Natural killer cell treated with Interleukin-12 subunit alpha and Interleukin-12 subunit beta and Interleukin-15 and Interleukin-18, amount 100 ng/mL, for 72 hours (primary cell): ENCODE data around the gene DVL1. TPM values are rescaled to one million over a fixed set of nuclear protein-coding genes. Genes with fewer than 3 reads are reported as not detected.
"Not testable (repeated sequence)": the region's sequence is repeated elsewhere in the genome, so short reads cannot be mapped to it uniquely, and the experiment has no call there.

Experiments used
- ATAC-seq, 2 donors: fragments of 150-1000 bp; cut with Tn5 transposase in 1 of 2; sonication (Bioruptor Pico), chemical (Tn5 transposase) in 1 of 2; 2 replicates each; pipeline ENCODE4 v1.10.0; 2021
- DNase-seq: peaks from one replicate; pipeline ENCODE4 v3.0.0; 2022; ENCODE audit warnings: low spot score
- H3K27ac Mint-ChIP-seq, 2 donors: 1 replicate in 1 of 2; 2 replicates in 1 of 2; pipeline ENCODE4 v1.8.0; 2022; ENCODE audit warnings: mixed read lengths in 2 of 2, mild to moderate bottlenecking in 1 of 2, moderate library complexity in 1 of 2
- H3K27me3 Mint-ChIP-seq, 2 donors: 1 replicate in 1 of 2; 2 replicates in 1 of 2; pipeline ENCODE4 v1.8.0; 2022; ENCODE audit warnings: mixed read lengths in 2 of 2
- H3K36me3 Mint-ChIP-seq: one replicate; pipeline ENCODE4 v1.8.0; 2022; ENCODE audit warnings: mixed read lengths
- H3K4me1 Mint-ChIP-seq, 2 donors: 1 replicate in 1 of 2; 2 replicates in 1 of 2; pipeline ENCODE4 v1.8.0; 2022; ENCODE audit warnings: low read depth in 2 of 2, mixed read lengths in 2 of 2, mild to moderate bottlenecking in 1 of 2
- H3K4me3 Mint-ChIP-seq: one replicate; pipeline ENCODE4 v1.8.0; 2022; ENCODE audit warnings: mixed read lengths
- H3K9me3 Mint-ChIP-seq: 2 replicates; pipeline ENCODE4 v1.8.0; 2022; ENCODE audit warnings: mixed read lengths
- total RNA-seq, 2 donors: library from RNA; stranded (reverse); gene quantifications; one replicate each; pipeline ENCODE4 v1.2.3, GENCODE V29; 2022

DVL1 gene
- total RNA-seq, 2 donors from 2014 or later = 29.4 to 66.5 TPM

DNA sequence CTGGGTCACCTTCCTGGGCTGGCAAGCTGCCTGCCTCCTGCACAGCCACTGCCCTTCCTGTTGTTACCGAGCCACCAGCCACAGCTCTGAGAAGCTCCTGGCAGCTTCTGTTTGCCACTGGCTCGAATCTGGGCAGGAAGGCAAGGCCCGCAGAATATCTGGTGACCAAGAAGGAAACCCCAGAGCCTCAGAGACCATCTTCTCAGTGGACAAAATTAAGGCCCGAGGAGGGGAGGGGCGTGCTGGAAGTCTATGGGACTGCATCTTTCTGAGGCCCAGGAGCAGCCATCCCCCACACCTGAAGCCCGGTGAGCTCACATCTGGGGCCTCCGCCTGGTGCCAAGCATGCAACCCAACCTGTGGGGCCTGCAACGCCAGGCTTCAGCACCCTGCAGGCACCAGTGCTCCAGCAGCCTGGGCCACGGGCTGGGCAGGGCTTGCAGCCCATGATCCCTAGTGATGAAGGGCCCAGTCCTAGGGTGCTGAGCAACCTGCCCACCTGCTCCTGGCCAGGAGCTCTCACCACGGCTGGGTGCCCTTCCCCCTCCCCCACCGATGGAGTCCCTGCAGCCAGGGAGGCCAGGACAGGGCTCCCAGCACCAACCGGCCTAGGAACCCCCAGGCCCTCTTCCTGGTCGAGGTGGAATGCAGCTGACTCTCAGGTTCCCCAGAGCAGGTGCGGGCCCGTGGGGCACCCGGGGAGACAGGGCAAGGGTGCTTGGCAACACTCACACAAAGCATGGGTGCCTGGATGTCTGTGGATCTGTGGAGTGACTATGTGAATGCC lies 23.7 kb downstream of the DVL1 start:
- Mint-ChIP-seq H3K36me3 (peaks cover 6% of the 10 kb centered on the region), H3K27ac (peak overlapping the region in 1 of 2 donors; percentile 31), H3K9me3 (no peaks in the 10 kb centered on the region), H3K4me1 (peaks cover 23 to 24% of the 10 kb centered on the region in 2 donors), H3K4me3 (peak overlapping the region; percentile 85), H3K27me3 (no peaks in the 10 kb centered on the region)
- ATAC-seq (no peak), DNase-seq (no peak)

- DNase-seq (peak; percentile 96), ATAC-seq (peak; percentile 90 to 94)
- no peaks in the 10 kb centered on the region for H3K9me3 Mint-ChIP-seq
- peak within 1 kb of the TSS; percentile 80 to 94 for H3K27ac Mint-ChIP-seq
- peaks cover 6% of the 10 kb centered on the region for H3K36me3 Mint-ChIP-seq
- peak within 1 kb of the TSS; percentile 99 for H3K4me3 Mint-ChIP-seq
- H3K27me3 Mint-ChIP-seq = no peaks in the 10 kb centered on the region
- peaks cover 20 to 26% of the 10 kb centered on the region in 2 donors for H3K4me1 Mint-ChIP-seq
Measured at GRCh38 chr1:1324524-1325287, 24.5 kb downstream of the DVL1 start, which contains the start of the genes CPTP and INTS11. TSS of gene CPTP (plus strand) at chr1:1324802. CDS start at chr1:1326911, 2,109 bp downstream. TSS of gene INTS11 (minus strand) at chr1:1324660. CDS start at chr1:1324608, 52 bp downstream.

DNA sequence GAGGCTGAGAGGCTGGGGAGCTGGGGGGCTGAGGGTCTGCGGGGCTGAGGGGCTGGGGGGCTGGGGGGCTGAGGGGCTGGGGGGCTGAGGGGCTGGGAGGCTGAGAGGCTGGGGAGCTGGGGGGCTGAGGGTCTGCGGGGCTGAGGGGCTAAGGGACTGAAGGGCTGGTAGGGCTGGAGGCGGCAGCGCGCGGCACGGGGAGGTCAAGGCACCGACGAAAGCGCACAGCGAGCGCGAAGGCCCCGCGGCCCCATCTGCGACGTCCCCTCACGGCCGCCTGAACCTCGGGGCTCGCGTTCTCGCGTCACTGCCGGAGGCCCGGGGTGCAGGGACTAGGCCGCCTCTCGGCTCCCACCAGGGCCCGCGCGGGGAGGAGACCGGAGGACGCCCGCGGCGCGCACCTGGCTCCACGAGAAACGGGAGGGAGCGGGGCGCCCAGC lies 25.1 kb downstream of the DVL1 start:
- H3K27ac Mint-ChIP-seq = peak overlapping the region; percentile 51 to 80
- DNase-seq (no peak), ATAC-seq (peak; percentile 55 to 58)
- peak overlapping the region; percentile 85 for H3K4me3 Mint-ChIP-seq
- no peaks in the 10 kb centered on the region for H3K27me3 Mint-ChIP-seq
- peaks cover 20 to 28% of the 10 kb centered on the region in 2 donors for H3K4me1 Mint-ChIP-seq
- no peaks in the 10 kb centered on the region for H3K9me3 Mint-ChIP-seq
- H3K36me3 Mint-ChIP-seq = peaks cover 6% of the 10 kb centered on the region

DNA sequence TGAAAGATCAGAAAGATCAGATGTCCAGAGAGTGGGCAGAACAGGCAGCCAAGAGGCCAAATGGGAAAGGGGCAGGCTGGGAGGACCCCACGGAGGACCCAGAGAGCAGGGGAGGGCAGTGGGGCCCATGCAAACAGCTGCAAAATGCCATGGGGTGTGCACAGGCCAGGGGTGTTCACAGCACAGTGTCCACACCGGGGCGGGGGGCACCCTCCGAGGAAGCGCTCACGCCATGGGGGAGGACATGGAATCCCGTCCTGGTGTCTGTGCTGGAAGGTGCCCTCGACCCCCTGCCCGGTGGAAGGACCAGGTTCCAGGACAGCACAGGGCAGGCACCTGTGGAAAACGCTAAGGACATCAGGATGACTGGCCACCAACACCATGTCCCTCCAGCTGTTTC lies 26.3 kb downstream of the DVL1 start:
- H3K4me1 Mint-ChIP-seq = peaks cover 20 to 28% of the 10 kb centered on the region in 2 donors
- peak overlapping the region in 1 of 2 donors; percentile 94 for H3K27ac Mint-ChIP-seq
- H3K9me3 Mint-ChIP-seq = no peaks in the 10 kb centered on the region
- ATAC-seq = no peak
- peaks cover 6% of the 10 kb centered on the region for H3K36me3 Mint-ChIP-seq
- no peaks in the 10 kb centered on the region for H3K27me3 Mint-ChIP-seq
- DNase-seq = no peak
- H3K4me3 Mint-ChIP-seq = peak overlapping the region; percentile 99

GRCh38 chr1:1322418-1322817 lies 26.8 kb downstream of the DVL1 start:
- Mint-ChIP-seq H3K27ac (peak overlapping the region in 1 of 2 donors; percentile 94), H3K4me3 (peak overlapping the region; percentile 84), H3K9me3 (no peaks in the 10 kb centered on the region), H3K36me3 (peaks cover 6% of the 10 kb centered on the region), H3K27me3 (no peaks in the 10 kb centered on the region), H3K4me1 (peaks cover 20 to 28% of the 10 kb centered on the region in 2 donors)
- no peak for DNase-seq
- ATAC-seq = no peak

DNA sequence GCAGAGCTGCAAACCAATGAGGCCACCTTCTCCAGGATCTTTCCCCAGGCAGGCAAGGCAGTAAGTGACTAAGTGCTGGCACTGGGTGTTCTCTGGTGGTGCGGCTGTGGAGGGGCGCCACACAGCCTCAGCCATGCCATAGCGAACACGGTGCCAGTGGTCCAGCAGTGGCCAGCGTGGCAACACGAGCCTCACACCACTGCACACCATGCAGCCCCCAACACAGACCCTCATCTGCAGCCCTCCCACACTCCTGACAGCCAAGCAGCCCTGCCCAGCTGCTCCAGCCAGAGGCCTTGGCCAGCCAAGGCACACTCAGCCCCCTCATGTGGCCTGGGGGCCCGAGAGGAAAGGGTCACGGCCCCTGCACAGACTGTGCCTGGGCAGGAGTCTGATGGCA lies 27.7 kb downstream of the DVL1 start:
- no peak overlapping the region for H3K27ac Mint-ChIP-seq

DNA sequence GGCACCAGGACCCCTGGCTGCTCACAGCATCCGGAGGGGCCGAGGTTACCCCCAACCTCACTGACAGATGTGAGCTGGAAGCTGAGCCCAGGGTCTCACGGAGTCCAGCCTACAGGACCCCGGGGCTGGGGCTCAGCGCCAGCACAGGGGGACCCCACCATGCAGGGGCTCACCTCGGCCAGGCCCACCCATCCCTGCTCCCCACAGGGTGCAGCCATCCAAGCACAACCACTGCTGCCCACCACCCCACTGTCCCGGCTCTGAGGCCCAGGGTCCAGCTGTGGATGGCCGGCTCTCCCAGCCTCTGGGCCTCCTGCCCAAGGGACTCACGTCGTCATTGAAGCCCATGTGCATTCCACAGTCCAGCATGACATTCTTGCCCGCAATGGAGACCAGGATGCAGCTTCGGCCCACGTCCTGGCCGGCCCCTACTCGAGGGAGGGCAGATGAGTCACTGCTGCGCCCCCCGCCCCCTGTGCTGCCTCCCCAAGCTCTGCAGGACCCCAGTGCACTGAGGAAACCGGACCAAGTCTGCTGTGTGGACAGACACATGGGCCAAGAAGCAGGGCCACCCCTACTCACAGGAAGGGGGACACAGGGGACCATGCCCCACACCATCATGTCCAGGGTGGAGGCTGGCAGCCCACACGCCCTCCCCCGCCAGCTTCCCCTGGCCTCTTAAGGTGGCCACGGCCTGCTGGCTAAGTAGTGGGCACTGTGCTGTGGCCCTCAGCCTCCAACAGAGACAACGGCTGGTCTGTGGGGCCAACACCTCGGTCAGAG lies 28.4 kb downstream of the DVL1 start:
- Mint-ChIP-seq H3K27me3 (no peaks in the 10 kb centered on the region), H3K36me3 (peaks cover 6% of the 10 kb centered on the region), H3K27ac (no peak overlapping the region), H3K9me3 (no peaks in the 10 kb centered on the region), H3K4me3 (no peak overlapping the region), H3K4me1 (peaks cover 20 to 25% of the 10 kb centered on the region in 2 donors)
- ATAC-seq (no peak), DNase-seq (no peak)

More for the DNA sequence above, 27.7 kb downstream of the DVL1 start:
- H3K4me3 Mint-ChIP-seq = no peak overlapping the region
- no peaks in the 10 kb centered on the region for H3K9me3 Mint-ChIP-seq
- ATAC-seq (no peak), DNase-seq (no peak)
- H3K36me3 Mint-ChIP-seq = peaks cover 6% of the 10 kb centered on the region
- H3K4me1 Mint-ChIP-seq = peaks cover 20 to 28% of the 10 kb centered on the region in 2 donors
- H3K27me3 Mint-ChIP-seq = no peaks in the 10 kb centered on the region

GRCh38 chr1:1319646-1319941 lies 29.6 kb downstream of the DVL1 start:
- DNase-seq (no peak), ATAC-seq (no peak)
- Mint-ChIP-seq H3K4me3 (no peak overlapping the region), H3K27ac (peak overlapping the region in 1 of 2 donors; percentile 47), H3K9me3 (no peaks in the 10 kb centered on the region), H3K36me3 (peaks cover 6% of the 10 kb centered on the region), H3K27me3 (no peaks in the 10 kb centered on the region), H3K4me1 (peaks cover 20 to 27% of the 10 kb centered on the region in 2 donors)

- Mint-ChIP-seq H3K4me3 (no peak overlapping the region), H3K4me1 (peaks cover 20 to 25% of the 10 kb centered on the region in 2 donors)
Measured at GRCh38 chr1:1318777-1319645, 30.2 kb downstream of the DVL1 start.

DNA sequence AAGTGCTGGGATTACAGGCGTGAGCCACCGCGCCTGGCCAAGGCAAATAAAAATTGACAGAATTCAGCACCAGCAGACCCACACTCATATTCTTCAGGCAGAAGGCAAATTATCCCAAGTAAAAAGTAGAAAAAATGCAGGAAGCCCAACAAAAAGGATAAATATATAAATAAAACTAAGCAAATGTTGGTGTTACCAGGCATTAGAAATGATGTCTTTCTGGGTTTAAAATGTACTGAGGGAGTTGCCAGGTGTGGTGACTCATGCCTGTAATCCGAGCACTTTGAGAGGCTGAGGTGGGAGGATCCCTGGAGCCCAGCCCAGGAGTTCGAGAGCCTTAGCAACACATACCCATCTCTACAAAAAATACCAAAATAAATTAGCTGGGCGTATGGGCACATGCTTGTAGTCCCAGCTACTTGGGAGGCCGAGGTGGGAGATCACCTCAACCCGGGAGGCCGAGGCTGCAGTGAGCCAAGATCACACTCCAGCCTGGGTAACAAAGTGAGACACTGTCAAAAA lies 31.0 kb downstream of the DVL1 start:
- Mint-ChIP-seq H3K4me3 (no peak overlapping the region), H3K36me3 (no peaks in the 10 kb centered on the region), H3K27me3 (no peaks in the 10 kb centered on the region), H3K9me3 (no peaks in the 10 kb centered on the region), H3K4me1 (peaks cover 13 to 19% of the 10 kb centered on the region in 2 donors), H3K27ac (no peak overlapping the region)
- ATAC-seq (no peak), DNase-seq (no peak)

More at GRCh38 chr1:1318777-1319645, 30.2 kb downstream of the DVL1 start:
- Mint-ChIP-seq H3K9me3 (no peaks in the 10 kb centered on the region), H3K27me3 (no peaks in the 10 kb centered on the region), H3K27ac (peak overlapping the region in 1 of 2 donors; percentile 47), H3K36me3 (peaks cover 6% of the 10 kb centered on the region)
- ATAC-seq = no peak
- DNase-seq = no peak

- ATAC-seq (no peak), DNase-seq (no peak)
- Mint-ChIP-seq H3K27ac (no peak overlapping the region), H3K4me1 (peaks cover 5 to 15% of the 10 kb centered on the region in 2 donors), H3K27me3 (no peaks in the 10 kb centered on the region), H3K36me3 (no peaks in the 10 kb centered on the region), H3K9me3 (no peaks in the 10 kb centered on the region), H3K4me3 (no peak overlapping the region)
Measured at GRCh38 chr1:1317420-1317819, 31.8 kb downstream of the DVL1 start.

DNA sequence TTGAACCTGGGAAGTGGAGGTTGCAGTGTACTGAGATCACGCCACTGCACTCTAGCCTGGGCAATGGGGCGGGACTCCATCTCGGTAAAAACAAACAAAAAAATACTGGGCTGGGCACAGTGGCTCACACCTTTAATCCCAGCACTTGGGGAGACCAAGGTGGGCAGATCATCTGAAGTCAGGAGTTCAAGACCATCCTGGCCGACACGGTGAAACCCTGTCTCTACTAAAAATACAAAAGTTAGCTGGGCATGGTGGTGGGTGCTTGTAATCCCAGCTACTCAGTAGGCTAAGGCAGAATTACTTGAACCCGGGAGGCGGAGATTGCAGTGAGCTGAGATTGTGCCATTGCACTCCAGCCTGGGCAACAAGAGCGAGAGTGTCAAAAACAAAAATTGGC lies 33.0 kb downstream of the DVL1 start:
- H3K9me3 Mint-ChIP-seq, DNase-seq, H3K36me3 Mint-ChIP-seq, ATAC-seq, H3K4me3 Mint-ChIP-seq, H3K27me3 Mint-ChIP-seq: not testable (repeated sequence)
- H3K27ac Mint-ChIP-seq = peak overlapping the region in 1 of 2 donors; percentile 68
- peaks cover 0 to 11% of the 10 kb centered on the region in 2 donors for H3K4me1 Mint-ChIP-seq
